Middle frontal gyrus (tissue), 1 donor: ENCODE results near the gene RASGRP4.

Experiments
- DNase-seq: peaks from one replicate; pipeline ENCODE4 v3.0.0-alpha.2; 2015; ENCODE audit warnings: low spot score; ENCODE audit errors: extremely low spot score

The RASGRP4 gene

DNA sequence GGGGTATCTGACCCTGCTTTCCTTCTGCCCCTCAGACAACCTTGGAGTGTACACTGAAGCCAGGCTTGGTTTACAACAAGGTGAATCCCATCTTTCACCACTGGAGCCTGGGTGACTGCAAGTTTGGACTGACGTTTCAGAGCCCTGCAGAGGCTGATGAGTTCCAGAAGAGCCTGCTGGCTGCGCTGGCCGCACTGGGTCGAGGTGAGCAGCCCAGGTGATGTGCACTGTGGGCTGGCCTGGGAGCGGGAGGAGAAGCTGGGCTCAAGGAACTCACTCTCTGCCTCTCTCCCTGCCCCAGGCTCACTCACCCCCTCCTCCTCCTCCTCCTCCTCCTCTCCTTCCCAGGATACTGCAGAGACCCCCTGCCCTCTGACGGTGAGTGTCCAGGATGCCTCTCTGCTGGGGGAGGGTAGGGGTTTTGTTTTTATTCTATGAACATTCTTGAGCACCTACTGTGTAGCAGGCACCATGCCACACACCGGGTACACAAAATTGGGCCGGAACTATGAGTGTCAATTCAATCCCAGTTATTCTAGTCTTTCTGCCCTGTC is 34.0 kb downstream of the RASGRP4 start:
- no peak for DNase-seq

- no peak for DNase-seq
Observed at GRCh38 chr19:38389957-38390924, 35.8 kb downstream of the RASGRP4 start.

DNA sequence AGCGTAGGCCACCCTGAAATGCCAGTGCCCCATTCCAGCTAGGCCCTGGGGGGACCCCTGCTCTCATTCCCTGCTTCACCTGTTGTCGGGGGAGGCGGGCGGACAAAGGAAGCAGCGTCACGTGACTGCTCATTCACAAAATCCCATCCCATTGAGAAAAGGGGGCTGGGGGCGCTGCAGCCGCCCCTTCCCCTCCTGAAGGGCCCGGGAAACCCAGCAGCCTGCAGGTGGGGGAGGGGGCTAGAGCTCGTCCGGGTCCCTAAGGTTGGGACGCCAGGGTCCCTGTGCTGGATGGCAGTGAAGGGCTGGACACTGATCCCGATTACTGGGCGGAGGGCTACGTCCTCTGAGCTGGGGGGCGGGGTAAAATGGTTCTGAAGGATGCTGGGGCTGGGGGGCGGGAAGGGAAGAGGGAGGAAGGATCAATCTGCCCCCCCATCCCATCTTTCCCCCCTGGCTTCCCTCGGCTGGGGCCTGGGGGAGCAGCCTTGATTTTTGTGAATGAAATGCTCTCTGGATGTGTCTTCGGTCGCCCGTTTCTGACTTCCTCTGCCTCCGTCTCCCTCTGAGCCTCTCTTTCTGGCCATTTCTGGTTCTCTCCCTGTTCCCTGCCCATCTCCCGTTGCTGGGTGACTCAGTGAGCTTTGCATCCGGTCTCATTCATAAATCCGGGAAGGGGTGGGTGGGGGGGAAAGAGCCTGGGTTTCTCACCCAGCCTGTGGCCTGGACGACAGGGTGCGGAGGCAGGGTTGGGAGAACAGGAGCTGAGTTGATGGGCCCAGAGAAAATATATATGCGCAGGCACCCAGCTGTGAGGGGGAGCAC is 36.7 kb downstream of the RASGRP4 start:
- no peak for DNase-seq

DNA sequence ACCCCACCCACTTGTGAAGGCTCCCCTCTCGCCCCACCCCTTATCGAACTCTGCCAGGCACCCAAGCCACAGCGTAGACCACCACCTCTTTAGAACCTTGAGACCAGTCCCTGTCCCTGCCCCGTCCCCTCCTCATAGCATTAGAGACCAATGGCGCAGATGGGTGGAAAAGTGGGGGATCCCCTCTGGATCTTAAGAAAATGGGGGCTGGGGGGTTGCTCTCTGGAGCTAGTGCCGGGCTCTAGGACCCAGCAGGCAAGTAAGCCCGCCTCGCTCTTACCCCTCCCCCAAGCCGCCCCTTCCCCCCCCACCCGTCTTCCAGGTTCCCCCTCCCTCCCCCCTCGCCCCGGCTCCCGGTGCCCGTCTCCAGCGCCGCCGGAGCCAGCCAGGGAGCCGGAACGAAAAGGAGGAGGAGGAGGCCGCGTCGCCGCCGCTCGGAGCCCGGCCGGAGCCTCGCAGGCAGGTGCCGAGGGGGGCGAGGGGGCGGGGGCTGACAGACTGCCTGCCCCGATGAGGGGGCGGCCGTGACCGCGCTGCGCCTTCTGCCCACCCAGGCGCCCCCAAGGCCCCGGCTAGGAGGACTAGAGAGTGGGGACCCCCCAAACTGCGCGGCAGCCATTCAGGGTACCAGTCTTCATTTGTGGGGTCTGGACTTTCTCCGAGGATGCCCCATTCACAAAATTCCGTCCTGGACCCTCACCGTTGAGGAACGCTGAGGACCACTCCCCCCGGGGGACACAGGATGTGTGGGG is 37.5 kb downstream of the RASGRP4 start, which contains the start of gene SPRED3:
TSS of gene SPRED3 (plus strand) at position 349 of the 752 bp plus-strand sequence. CDS start 1,606 bp downstream, outside the sequence.
- DNase-seq: no peak

DNA sequence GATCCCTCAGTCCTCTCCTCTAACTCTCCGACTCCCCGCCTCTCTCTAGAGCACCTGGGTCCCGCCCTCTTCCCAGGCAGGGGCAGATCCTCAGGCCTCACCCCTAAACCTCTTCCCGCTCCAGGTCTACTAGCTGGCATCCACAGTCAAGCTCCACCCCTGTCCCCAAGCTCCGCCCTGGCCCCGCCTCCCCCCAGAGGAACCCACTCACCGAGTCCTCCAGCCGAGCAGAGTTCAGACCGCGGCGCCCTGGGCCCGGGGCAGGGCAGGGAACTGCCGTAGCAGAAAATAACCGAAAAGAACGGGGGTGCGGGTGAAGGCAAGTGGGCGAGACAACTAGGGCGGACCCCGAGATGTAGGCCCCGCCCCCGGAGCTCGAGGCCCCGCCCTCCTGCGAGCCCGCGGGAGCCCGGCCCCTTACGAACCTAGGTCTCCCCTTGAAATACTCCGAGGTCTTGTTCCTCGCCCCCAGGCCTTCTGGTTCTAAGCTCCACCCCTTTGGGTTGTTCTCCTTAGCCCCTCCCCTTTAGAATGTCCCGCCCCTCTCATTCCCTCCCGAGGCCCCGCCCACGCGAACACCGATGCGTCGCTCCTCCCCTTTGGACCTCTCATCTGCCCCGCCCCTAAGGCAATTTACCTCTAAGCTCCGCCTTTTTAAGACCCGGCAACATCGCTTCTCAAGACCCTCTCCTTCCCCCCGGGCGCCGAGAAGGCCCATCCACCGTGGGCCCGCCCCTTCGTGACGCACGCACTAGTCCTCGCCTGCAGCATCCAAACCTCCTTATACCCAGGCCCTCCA is 38.3 kb downstream of the RASGRP4 start, which contains the start of gene GGN:
TSS of gene GGN (minus strand) at position 485 of the 799 bp plus-strand sequence. CDS start 773 bp downstream, outside the sequence.
- peak; percentile 56 for DNase-seq

DNA sequence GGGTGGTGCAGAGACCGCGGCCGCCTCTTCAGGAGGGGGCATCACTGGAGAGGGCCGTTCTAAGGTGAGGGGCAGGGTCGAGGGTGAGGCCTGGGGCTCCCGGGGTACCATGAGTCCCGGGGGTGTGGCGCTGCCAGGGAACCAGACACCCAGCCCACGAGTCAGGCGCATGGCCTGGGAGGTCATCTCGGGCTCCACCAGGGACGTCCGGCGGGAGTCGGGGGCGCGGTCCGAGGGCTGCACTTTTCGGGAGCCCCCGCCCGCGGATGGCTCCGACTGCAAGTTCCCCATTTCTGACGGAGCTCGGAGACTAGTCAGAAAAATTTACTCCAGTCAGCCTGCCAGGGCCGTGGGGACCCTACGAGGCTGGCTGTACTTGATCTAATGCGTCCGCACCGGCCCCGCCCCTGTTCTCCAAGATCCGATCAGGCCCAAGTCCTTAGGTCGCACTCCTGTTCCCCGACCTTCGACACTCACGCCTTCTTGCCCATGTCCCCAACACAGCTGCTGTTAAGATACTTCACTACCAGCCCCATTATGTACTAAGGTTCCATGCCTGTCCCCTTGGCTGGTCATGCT is 39.0 kb downstream of the RASGRP4 start:
- DNase-seq: no peak

- no peak for DNase-seq
Observed at GRCh38 chr19:38386300-38386970, 39.6 kb downstream of the RASGRP4 start.

- DNase-seq: no peak
Observed at GRCh38 chr19:38385804-38386257, 40.2 kb downstream of the RASGRP4 start.

DNA sequence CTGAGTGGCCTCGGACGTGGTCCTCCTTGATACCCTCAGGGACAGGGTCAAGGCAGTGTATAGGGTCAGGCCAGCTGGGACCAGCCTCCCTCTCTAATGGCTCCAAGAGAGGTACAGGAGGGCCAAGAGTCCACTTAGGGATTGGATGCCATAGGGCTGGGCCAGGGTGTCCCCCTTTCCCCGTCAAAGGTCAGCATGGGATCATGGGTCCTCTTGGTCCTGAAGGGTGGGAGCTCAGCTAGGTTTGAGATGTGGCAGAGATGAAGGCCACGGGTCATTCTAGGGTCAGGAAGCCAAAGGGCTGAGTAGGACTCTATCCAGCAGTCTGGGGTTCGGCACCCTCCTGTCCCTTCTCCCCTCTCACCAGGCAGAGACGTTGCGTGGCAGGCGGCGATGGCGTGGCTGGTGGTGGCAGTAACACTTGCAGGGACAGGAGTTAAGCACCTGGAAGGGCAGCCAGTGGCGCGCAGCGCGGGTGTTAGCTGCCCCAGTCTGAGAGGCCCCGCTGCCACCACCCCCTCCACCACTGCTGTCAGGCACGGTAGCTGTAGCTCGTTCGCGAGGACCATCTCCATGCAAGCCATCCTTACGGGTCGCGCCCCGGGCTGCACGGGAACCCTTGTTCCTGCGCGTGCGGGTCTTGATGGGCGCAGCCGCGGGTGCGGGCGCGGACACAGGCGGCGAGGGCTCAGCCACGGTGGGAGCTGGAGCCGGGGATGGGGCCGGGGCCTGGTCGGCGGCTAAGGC is 40.8 kb downstream of the RASGRP4 start:
- no peak for DNase-seq

GRCh38 chr19:38384209-38385027 is 41.6 kb downstream of the RASGRP4 start:
- no peak for DNase-seq

- no peak for DNase-seq
Observed at GRCh38 chr19:38383743-38384142, 42.3 kb downstream of the RASGRP4 start.

- no peak for DNase-seq
Observed at GRCh38 chr19:38383184-38383583, 42.8 kb downstream of the RASGRP4 start.

GRCh38 chr19:38381138-38381537 is 44.9 kb downstream of the RASGRP4 start:
- no peak for DNase-seq

- DNase-seq: no peak
Observed at GRCh38 chr19:38378866-38379265, 47.2 kb downstream of the RASGRP4 start.

DNA sequence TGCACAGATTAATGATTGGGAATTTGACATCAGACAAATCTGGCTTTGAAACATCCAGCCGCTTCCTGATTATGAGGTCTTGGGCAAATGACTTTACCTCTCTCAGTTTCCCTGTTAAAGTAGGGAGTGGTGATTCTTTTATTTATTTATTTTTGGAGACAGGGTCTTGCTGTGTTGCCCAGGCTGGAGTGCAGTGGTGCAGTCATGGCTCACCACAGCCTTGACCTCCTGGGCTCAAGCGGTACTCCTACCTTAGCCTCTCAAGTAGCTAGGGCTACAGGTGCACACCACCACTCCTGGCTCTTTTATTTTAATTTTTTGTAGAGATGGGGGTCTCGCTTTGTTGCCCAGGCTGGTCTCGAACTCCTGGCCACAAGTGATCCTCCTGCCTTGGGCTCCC is 49.0 kb downstream of the RASGRP4 start:
- DNase-seq: no peak

GRCh38 chr19:38376576-38376975 is 49.4 kb downstream of the RASGRP4 start:
- no peak for DNase-seq

DNA sequence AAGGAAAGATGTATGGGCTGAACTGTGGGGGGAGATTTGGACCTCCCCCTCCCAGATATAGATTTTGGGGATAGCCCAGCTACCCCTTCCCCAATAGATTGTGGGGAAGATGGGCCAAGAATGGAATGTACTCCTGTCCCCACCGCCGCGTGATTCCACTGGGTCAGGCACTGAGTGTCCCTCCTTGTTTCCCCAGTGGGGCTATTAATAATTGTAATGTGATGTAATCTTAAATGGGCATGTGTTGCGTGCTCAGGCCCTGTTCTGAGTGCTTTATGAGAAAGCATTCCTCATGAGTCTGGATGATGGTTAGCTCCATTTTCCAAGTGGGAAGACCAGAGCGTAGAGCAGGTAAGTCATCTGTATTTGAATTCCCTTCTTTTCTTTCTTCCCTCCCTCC is 50.3 kb downstream of the RASGRP4 start:
- DNase-seq: no peak
